Pons (tissue), 1 donor: ENCODE data around the gene SAG.
"Not testable (repeated sequence)": the region's sequence is repeated elsewhere in the genome, so short reads cannot be mapped to it uniquely, and the experiment has no call there.

Experiments
- DNase-seq: peaks from one replicate; pipeline ENCODE4 v3.0.0-alpha.2; 2016; ENCODE audit warnings: low spot score

SAG gene

DNA sequence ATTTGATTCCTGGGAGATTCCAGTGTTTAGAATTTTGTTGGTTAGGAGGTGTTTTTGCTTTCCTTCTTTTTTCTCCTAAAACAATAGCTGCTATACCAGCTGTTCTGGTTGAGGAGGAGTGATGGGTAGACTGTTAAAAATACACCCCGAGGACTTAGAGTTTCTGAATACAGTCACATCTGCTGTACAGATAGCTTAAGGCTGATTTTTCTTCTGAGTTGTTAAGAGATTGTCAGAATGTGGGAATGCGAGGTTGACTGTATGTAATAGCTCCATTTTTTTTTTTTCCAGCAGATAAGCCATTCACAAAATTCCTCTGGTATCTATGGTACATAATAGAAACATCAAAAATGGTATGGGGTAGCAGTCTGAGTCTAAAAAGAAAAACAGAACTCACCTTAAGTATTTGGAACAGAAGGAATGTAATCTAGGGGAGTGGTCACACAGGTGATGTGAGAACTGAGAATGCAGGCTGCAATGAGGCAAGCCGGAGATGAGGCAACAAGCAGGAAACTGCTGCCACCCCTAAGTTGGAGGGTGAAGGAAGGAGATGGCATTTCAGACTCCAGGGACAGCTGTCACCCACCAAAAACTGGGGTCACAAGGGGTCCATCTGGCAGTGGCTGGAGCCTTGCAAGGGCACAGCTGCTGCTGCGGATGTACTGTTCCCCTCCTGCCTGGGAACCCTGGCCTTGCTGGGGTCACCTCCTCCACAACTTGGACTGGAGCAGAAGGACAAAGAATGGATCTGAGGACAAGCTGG lies 49.1 kb downstream of the SAG start:
- DNase-seq, result no peak

DNA sequence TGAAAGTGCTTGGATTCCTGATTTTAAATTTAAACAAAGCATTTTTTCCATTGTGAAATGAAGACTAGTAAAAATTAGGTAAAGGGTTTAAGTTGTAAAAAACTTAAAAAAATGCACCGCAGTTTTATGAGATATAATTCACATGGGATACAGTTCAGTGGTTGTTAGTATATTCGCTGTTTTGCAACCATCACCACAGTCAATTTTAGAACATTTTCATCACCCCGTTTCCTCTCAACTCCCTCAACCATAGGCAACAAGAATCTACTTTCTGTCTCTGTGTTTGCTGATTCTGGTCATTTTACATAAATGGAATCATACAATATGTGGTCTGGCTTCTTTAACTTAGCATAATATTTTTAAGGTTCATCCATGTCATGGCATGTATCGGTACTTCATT lies 50.7 kb downstream of the SAG start:
- no peak for DNase-seq

DNA sequence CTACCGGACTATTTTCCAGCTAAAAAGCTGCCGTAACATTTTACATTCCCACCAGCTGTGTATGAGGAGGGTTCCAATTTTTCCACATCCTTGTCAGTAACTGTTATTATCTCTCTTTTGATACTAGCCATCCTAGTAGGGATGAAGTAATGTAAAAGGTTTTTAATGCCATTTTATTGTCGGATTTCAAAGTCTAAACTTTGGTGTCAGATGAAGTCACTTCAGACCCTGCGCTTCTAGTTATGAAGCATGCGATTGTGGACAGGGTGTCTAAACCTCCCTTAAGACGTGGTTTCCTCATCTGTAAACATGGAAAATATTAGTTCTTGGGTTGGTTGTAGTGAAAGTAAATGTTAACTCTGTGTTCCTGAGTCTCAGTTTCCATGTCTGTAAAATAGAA lies 51.3 kb downstream of the SAG start:
- DNase-seq, result no peak

DNA sequence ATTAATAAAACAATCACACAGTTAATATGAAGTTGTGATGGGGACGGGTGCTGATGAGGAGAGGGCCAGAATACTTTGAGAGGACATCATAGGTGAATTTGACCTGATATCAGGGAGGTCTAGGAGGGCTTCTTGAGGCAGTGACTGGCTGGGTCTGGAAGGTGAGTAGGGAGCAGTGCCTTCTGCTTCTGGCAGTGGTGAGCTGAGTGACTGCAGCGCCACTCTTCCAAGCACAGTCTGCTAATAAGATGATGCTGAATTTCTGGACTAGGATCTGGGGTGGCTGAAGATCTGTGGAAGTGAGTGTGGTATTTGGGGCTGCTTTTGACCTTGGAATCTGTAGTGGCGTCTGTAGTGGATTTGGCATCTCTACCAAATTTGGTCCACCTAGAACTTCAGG lies 52.2 kb downstream of the SAG start:
- DNase-seq, result no peak

DNA sequence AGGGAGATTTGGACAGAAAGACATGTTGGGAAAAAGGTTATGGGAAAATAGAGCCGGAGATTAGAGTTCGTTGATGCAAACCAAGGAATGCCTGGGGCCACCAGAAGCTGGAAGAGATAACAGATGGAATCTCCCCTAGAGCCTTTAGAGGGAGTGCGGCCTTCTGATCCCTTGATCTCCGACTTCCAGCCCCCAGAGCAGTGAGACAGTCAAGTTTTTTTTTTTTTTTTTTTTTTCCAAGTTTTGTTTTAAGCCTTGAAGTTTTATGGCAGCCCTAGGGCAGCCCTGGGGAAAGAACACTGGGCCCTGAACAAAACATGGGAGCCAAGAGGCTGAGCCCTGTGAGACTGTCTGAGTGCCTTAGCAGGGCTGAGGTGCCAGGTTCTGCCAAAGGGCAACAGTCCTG lies 53.2 kb downstream of the SAG start:
- no peak for DNase-seq

DNA sequence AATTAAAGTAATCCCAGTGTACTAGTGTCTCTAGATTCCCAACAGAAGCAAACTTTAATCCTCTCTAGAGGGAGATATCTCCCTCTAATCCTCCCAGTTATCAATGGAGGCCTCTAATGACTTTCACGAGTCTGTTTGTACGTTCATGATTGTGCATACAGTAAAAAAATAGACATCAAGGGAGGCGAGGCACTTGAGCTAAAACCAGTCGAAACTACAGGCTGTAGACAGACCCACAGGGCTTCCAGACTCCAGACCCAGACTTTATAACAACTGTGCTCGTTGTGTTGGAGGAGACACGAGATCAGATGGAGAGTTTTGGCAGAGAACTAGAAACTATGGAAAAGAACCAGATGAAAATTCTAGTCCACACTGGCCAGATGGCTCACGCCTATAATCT lies 53.7 kb downstream of the SAG start:
- DNase-seq, result no peak

DNA sequence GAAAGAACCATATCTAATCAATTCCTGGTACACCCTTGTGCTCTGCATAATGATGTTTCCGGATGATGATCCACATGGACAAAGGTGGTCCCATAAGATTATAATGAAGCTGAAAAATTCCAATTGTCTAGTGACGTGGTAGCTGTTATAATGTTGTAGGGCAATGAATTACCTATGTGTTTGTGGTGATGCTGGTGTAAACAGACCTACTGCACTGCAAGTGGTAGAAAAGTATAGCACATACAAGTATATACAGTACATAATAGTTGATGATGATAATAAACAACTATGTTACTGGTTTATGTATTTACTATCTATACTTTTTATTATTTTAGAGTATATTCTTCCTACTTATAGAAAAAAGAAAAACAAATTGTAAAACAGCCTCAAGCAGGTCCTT lies 55.1 kb downstream of the SAG start:
- DNase-seq, result no peak

DNA sequence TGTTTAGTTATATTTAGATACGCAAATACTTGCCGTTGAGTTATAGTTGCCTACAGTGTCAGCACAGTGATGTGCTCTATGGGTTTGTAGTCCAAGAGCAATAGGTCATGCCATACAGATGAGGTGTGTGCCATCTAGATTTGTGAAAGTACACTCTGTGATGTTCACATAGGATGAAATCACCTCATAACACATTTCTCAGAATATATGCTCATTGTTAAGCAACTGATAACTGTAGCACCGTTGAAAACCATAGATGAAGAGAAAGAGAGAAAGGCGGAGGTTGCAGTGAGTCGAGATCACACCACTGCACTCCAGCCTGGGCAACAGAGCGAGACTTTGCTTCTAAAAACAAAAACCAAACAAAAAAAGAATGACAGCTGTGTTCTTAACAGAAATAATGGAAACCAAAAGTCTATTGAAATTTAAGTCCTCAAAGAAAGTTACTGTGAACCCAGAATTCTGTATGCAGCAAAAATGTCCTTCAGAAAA lies 56.2 kb downstream of the SAG start:
- no peak for DNase-seq

DNA sequence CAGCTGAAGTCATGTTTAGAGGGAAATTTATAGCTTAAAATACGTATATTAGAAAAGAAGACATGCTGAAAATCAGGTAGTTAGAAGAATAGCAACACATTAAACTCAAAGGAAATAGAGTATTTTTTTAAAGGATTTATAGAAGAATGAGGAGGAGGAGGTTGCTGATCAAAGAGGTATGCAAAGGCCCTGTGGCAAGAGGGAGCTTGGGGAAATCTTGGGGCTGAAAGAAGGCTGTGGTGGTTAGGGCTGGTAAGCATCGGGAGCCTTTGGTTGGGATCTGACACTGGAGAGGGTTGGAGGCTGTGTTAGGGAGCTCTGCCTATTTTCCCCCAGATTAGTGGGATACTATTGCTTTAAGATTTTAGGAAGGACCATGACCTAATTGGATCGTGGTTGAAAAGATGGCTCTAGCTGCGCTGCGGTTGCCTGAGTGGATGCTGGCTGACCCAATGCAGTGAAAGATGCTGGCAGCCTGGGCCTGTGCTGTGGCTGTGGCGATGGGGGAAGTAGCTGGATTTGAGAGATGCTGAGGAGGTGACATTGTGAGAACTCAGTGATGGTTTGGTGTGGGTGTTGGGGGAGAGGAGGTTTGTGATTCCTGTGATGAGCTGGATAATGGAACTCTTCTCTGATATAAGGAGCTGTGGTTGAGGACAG lies 58.4 kb downstream of the SAG start:
- DNase-seq, result no peak

DNA sequence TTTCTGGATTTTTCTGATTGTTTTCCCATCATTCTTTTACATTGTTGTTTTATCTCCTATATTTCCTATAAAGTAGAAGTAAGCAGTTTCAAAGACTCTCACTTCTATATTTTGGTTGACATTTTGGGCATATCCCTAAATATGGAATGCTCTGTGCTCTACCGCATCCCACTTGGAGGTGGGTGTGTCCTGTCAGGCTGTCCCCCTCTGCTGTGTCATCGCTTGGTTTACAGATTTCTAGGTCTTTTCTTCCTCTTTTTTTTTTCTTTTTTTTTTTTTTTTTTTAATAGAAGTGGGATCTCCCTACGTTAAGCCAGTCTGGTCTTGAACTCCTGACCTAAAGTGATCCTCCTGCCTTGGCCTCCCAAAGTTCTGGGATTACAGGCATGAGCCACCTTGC lies 60.0 kb downstream of the SAG start:
- DNase-seq, result no peak

DNA sequence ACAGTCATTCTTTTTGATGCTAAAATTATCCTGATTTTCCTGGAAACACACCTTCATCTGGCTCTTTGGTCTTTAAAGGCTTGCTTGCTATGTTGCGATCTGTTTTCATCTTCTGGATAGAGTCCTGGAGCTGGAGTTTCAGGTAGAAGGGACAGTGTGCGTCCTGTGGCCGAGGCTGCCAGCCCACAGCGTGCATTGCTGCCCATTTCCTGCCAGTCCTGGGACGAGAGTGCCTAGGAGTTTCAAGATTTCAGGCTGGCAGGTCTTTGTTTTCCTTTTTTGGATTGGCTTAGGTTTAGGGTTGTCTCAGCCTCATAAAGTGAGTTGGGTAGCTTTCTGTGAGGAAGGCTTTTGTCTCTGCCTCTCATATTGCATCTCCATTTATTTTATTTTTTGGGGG lies 61.1 kb downstream of the SAG start:
- DNase-seq, result no peak

DNA sequence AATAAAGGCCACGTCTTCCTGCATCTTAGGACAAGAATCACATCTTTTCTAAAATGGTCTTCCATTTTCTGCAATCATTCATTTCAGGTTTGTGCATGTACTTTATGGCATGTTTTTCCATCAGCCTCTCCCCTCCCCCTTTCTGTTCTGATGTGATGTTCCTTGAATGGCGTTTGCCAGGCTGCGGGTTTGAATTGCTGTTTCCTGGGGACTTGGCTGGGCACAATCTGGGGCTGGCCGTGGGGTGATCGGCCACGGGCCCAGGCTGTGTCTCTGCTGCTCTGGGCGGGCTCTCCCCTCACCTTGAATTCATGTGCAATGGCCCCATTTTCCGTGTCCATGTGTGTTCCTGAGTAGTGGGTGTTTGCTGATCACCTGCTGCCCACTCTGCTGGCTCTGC lies 61.8 kb downstream of the SAG start:
- no peak for DNase-seq

DNA sequence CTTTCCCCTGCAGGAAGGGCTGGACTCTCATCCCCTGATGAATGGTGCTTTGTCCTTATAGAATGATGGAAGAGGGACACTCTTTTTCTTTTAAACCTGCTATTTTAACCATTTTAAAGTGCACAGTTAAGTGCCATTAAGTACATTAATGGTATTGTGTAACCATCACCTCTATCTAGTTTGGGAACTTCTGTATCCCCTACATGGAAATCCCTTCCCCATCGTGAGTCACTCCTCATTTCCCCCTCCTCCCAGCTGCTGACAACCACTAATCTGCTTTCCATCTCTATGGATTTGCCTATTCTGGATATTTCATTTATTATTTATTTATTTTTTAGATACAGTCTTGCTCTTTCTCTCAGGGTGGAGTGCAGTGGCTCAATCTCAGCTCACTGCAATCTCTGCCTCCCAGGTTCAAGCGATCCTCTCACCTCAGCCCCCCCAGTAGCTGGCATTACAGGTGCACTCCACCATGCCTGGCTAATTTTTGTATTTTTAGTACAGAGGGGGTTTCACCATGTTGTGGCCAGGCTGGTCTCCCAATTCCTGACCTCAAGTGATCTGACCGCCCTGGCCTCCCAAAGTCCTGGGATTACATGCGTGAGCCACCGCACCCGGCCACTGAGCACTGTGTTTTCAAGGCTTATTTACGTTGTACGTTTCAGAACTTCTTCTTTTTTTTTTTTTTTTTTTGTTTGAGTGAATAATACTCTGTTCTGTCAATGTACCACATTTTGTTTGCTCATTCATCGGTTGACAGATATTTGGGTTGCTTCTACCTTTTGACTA lies 62.5 kb downstream of the SAG start:
- no peak for DNase-seq

DNA sequence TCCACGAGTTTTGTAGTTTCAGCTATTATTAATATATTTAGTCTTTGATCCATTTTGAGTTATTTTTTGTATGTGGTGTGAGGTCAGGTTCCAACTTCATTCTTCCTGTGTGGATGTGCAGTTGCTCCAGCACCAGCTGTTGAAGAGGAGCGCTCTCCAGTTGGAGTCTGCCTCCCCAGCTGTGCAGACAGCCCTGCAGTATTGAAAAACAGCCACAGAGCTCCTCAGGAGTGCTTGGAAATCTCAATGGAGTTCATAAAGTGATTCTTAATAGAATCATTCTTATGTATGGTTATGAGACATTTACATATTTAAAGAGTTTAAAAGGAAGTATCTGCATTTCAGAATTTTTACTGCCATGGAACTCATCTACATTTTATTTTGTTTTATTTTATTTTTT lies 64.0 kb downstream of the SAG start:
- no peak for DNase-seq

DNA sequence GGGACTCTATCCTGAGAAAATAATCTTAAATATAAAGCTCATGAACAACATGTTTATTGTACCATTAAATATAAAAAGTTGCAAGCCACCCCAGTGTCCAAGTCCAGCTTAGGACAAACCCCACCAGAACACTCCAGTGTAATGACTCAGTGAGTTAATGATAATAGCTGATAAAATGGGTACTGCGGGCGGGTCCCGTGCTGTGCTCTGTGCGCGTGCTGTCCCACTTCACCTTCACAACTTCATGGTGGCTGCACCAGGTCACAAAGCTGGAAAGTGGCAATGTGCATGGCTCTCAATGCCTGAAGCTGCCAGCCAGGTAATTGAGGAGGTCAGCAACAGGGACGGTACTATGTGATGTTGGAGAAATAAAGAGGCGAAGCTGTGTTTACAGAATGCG lies 65.2 kb downstream of the SAG start:
- no peak for DNase-seq

DNA sequence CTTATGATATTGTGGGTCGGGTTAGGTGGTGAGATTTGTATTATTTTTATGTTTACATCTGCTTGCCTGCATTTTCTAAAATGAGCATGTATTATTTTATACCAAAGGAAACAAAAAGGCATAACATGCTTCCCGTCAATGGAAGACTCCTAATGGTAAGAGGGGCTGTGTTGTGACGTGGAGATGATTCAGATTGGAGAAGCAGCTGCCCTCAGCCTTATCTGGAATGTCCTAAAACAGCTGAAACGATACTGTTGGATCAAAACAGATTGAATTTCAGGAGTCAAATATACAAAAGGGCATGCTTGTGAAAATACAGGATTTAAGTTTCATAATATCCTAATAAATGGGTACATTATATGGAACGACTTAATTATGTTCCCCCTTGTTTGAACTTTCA lies 65.7 kb downstream of the SAG start:
- no peak for DNase-seq

DNA sequence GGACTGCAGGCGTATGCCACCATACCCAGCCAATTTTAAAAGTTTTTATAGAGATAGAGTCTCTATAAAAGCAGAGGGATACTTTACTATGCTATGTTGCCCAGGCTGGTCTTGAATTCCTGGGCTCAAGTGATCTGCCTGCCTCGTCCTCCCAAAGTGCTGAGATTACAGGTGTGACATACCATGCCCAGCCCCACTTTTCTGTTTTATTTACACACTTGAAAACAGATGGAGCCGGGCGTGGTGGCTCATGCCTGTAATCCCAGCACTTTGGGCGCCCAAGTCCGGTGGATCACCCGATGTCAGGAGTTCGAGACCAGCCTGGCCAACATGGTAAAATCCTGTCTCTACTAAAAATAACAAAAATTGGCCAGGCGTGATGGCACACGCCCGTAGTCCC lies 67.2 kb downstream of the SAG start:
- DNase-seq, result not testable (repeated sequence)

DNA sequence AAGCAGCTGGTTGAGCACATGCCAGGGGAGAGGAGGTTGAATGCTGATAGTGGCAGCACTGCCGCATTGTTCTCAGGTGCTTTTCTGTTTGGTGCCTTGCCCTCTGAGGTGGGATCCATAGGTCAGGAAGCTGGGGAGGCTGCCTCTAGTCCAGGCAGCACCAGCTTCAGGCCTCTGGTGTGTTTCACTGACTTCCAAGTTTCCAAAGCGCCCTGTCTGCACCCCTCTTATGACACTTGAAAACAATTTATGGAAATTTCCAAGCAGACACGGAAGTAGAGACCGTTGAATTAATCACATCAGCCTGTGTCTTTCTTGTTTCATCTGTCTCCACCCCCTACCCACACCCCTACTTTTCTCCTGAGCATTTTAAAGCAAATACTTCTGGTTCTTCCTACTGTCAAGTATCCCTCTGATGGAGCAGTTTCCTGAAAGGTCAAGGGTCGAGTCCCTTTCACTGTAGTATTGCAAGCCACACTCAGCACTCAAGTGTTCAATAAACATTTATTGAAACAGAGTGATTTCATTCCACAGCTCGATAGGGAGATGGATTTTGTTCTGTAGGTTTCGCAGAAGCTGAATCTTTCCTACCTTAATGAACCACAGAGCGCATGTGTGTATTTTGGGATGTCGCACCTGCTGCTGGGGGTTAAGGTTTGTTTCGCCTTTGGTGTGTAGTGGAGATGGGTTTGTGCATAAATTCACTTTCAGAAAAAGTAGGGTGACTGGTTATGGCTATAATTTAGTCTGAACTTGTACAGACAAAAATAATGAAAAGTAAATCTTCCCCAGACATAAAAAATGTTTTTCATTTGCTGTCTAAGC lies 68.1 kb downstream of the SAG start:
- no peak for DNase-seq

DNA sequence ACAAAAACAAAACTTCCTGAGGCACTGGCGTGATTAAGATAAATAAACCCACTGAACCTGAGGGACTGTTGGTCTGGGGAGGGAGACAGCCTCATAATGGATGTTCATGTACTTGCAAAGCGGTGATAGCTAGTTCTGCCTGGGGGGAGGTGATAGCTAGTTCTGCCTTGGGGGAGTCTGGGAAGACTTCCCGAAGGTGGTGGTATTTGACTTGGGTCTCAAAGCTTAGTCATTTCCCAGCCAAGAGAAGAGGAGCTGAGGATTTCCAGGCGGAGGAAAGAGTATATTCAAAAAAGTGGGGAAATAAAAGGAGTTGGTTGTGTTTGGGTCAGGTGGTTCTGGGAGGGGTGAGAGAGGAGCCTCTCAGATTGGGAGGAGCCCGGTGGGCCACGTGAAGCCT lies 71.4 kb downstream of the SAG start:
- DNase-seq, result no peak

DNA sequence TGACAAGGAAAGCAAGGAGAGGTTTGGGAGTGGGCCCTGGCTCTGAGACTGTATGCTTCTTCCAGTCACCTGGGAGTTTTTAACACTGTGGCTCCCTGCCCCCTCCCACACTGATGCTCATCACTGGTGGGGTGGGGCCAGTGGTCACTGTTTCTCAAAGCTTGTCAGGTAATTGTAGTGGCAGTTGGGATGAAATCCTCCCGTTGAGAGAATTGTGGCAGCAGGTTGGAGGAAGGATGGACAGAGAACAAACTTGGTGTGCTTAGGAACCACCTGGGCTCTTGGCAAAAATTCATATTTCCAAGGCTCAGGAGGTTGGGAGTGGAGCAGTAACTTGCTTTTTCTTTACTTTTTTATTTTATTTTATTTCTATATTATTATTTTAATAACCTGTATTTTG lies 71.8 kb downstream of the SAG start:
- DNase-seq, result no peak

DNA sequence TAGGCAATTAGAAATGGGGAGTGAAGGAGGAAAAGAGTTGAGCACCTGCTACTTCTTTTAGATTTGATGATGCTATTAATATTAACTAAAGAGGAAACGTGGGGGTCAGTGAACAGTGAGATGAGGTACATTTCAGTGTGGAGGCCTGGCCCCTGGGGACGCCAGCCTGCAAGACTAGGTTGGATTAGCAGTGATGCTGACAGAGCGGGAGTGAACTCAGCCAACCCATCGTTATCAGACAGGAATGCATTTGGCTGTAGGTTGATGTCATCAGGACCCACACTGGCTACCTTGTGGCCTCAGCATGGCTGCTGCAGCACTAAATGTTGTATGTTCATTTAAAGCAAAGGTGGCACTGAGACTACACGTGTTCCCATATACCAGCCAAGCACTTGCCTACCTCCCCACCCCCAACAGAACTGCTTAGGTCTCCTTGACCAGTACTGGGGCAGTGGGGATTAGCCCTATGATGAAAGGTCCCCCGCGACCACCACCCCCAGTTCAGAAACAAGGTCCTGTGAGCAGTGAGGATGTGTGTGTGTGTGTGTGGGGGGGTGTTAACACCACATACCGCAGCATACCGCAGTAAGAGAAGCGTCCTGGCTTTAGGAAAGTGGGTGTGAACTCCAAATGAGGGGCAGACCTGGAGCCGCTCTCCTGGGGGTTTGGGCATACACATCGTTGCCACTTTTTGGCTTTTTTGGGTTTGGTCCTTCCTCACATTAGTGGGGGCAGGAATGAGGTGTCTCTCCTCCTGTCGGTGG lies 72.7 kb downstream of the SAG start:
- DNase-seq, result no peak
